HS-5 (cell line): ENCODE data around the gene VARS1.
"Not testable (repeated sequence)": the region's sequence is repeated elsewhere in the genome, so short reads cannot be mapped to it uniquely, and the experiment has no call there.

Experiments used
- DNase-seq: peaks from one replicate; pipeline ENCODE4 v3.0.0-alpha.2; 2012; ENCODE audit warnings: low read depth

VARS1 gene

GRCh38 chr6:31794294-31794865 is 1.2 kb downstream of the VARS1 start:
- DNase-seq, result no peak

GRCh38 chr6:31793927-31794245 is 1.7 kb downstream of the VARS1 start:
- not testable (repeated sequence) for DNase-seq

GRCh38 chr6:31792761-31793171 is 2.8 kb downstream of the VARS1 start:
- DNase-seq, result no peak

- DNase-seq, result no peak
Observed at GRCh38 chr6:31792090-31792374, 3.5 kb downstream of the VARS1 start.

GRCh38 chr6:31791324-31792089 is 4.0 kb downstream of the VARS1 start:
- DNase-seq, result no peak

- DNase-seq, result no peak
Observed at GRCh38 chr6:31785475-31785874, 10.1 kb downstream of the VARS1 start.

- DNase-seq, result no peak
Observed at GRCh38 chr6:31784098-31784925, 11.2 kb downstream of the VARS1 start.

GRCh38 chr6:31782126-31782855 is 13.3 kb downstream of the VARS1 start:
- DNase-seq, result no peak

GRCh38 chr6:31781244-31782125 is 14.1 kb downstream of the VARS1 start:
- no peak for DNase-seq

- DNase-seq, result no peak
Observed at GRCh38 chr6:31780507-31781243, 14.9 kb downstream of the VARS1 start.

- no peak for DNase-seq
Observed at GRCh38 chr6:31779908-31780307, 15.6 kb downstream of the VARS1 start.

- no peak for DNase-seq
Observed at GRCh38 chr6:31778999-31779885, 16.3 kb downstream of the VARS1 start.

- DNase-seq, result no peak
Observed at GRCh38 chr6:31778193-31778592, 17.4 kb downstream of the VARS1 start.

- DNase-seq, result no peak
Observed at GRCh38 chr6:31777667-31778050, 17.9 kb downstream of the VARS1 start.

- no peak for DNase-seq
Observed at GRCh38 chr6:31776989-31777666, 18.4 kb downstream of the VARS1 start, which contains the start of gene VWA7. VWA7 (minus strand) TSS chr6:31777328; CDS start chr6:31776779, 549 bp downstream.

GRCh38 chr6:31776485-31776988 is 19.0 kb downstream of the VARS1 start:
- no peak for DNase-seq

GRCh38 chr6:31775633-31776484 is 19.7 kb downstream of the VARS1 start:
- no peak for DNase-seq

GRCh38 chr6:31775184-31775583 is 20.4 kb downstream of the VARS1 start:
- no peak for DNase-seq
